AG04450 (cell line): ENCODE data around the gene CTBP1. TPM values are rescaled to one million over a fixed set of nuclear protein-coding genes. Genes with fewer than 3 reads are reported as not detected.

ENCODE experiments used
- CTCF ChIA-PET: fragments of 300-600, 350-600 bp; formaldehyde crosslinking; extraction: SDS; loops from one replicate; lab custom pipeline; 2022; ENCODE audit warnings: antibody characterized with exemption, inconsistent platforms; lab: Charles Lee
- POLR2A ChIA-PET: fragments of 350-600 bp; formaldehyde crosslinking; extraction: SDS; loops from one replicate; lab custom pipeline; 2021; ENCODE audit warnings: antibody characterized with exemption, inconsistent platforms; lab: Yijun Ruan, JAX
- DNase-seq: peaks from one replicate; pipeline ENCODE4 v3.0.0-alpha.2; 2011; ENCODE audit warnings: low read depth, low spot score
- H3K27ac ChIP-seq: one replicate; pipeline ENCODE4 v1.5.1; 2012; ENCODE audit warnings: low read depth, low read length, control low read depth
- H3K27me3 ChIP-seq: one replicate; pipeline ENCODE4 v1.6.0; 2012; ENCODE audit warnings: low read length; ENCODE audit not compliant: control insufficient read depth, insufficient read depth
- H3K4me3 ChIP-seq: 2 replicates; pipeline ENCODE4 v1.5.1; 2011; ENCODE audit warnings: mild to moderate bottlenecking, low read depth, low read length, control low read depth
- H3K9me3 ChIP-seq: 2 replicates; pipeline ENCODE4 v1.5.1; 2012; ENCODE audit warnings: low read length; ENCODE audit not compliant: control insufficient read depth, insufficient read depth
- CTCF ChIP-seq: IDR thresholded peaks from 2 replicates; pipeline ENCODE4 v1.5.1; 2011; ENCODE audit warnings: low read depth, low read length, control low read depth, inconsistent platforms
- polyA minus RNA-seq: library from RNA; depleted of rRNA, polyadenylated mRNA; stranded (reverse); fragments of >200 nt; gene quantifications from 2 replicates; pipeline ENCODE4 v1.2.3, GENCODE V29; 2011; rRNA and poly(A)+ RNA removed
- polyA plus RNA-seq: library from polyadenylated mRNA; depleted of rRNA; stranded (reverse); fragments of >200 nt; gene quantifications from 2 replicates; pipeline ENCODE4 v1.2.3, GENCODE V29; 2011; rRNA removed

The CTBP1 gene
- 72.6 and 97.9 TPM in 2 replicates for polyA plus RNA-seq
- 98.3 and 137 TPM in 2 replicates for polyA minus RNA-seq

GRCh38 chr4:1248245-1249147, at the start of gene CTBP1:
CTBP1 (minus strand) TSS chr4:1249130; CDS start chr4:1241331, 7,799 bp downstream.
- Histone ChIP-seq H3K27me3 (no peaks in the 10 kb centered on the region), H3K4me3 (peak within 1 kb of the TSS; percentile 72), H3K27ac (peak within 1 kb of the TSS; percentile 77), H3K9me3 (peaks cover 38% of the 10 kb centered on the region)
- ChIA-PET CTCF (no interaction called here), POLR2A (interaction anchor here (0.6 to 4.7 kb wide), 8 partner anchors 14 to 195 kb away, joined by 3 to 33 read pairs (median 3); partner anchors contain the start of gene UVSSA)
- no peak for TF ChIP-seq CTCF
- DNase-seq = peak; percentile 45

GRCh38 chr4:1298461-1298860, 49.5 kb upstream of the CTBP1 start:
- no peaks in the 10 kb centered on the region for H3K27me3 ChIP-seq
- H3K4me3 ChIP-seq = no peak overlapping the region
- no peaks in the 10 kb centered on the region for H3K9me3 ChIP-seq
- CTCF ChIA-PET = no interaction called here
- H3K27ac ChIP-seq = no peak overlapping the region
- POLR2A ChIA-PET = no interaction called here
- TF ChIP-seq CTCF = no peak
- no peak for DNase-seq

- TF ChIP-seq CTCF = no peak
- Histone ChIP-seq H3K27me3 (no peaks in the 10 kb centered on the region), H3K27ac (no peak overlapping the region), H3K4me3 (no peak overlapping the region), H3K9me3 (no peaks in the 10 kb centered on the region)
- POLR2A ChIA-PET = no interaction called here
- DNase-seq = no peak
- CTCF ChIA-PET = no interaction called here
Measured at GRCh38 chr4:1297456-1298325, 48.8 kb upstream of the CTBP1 start.

GRCh38 chr4:1297023-1297395, 48.1 kb upstream of the CTBP1 start:
- no peak for DNase-seq
- ChIA-PET CTCF (no interaction called here), POLR2A (no interaction called here)
- Histone ChIP-seq H3K27me3 (no peaks in the 10 kb centered on the region), H3K4me3 (no peak overlapping the region), H3K9me3 (no peaks in the 10 kb centered on the region), H3K27ac (no peak overlapping the region)
- TF ChIP-seq CTCF = no peak
